ENCODE results near the gene ZNF587.

GRCh38 chr19:57867868-57868492 is 18.3 kb downstream of the ZNF587 start:
- TF ChIP-seq CTCF (IDR thresholded peaks at IDR 0.05) (no peak), POLR2A (IDR thresholded peaks at IDR 0.05) (no peak)
